Activated CD4-positive, alpha-beta memory T cell treated with anti-CD3 and anti-CD28 coated beads, Interleukin-2, amount 10 ng/mL, durations not matched to agents 7 days and 5 days (primary cell): Measurements from ENCODE around the gene OPALIN. TPM values are rescaled to one million over a fixed set of nuclear protein-coding genes. Genes with fewer than 3 reads are reported as not detected.
"Not testable (repeated sequence)": the region's sequence is repeated elsewhere in the genome, so short reads cannot be mapped to it uniquely, and the experiment has no call there.

ENCODE experiments used
- CTCF ChIA-PET: fragments of 350-600 bp; sonication (Branson Sonifier 250); formaldehyde crosslinking; loops from one replicate; lab custom pipeline; 2021; ENCODE audit warnings: antibody characterized with exemption, inconsistent platforms; lab: Charles Lee
- POLR2A ChIA-PET: fragments of 350-600 bp; sonication (Branson Sonifier 250); formaldehyde crosslinking; loops from one replicate; lab custom pipeline; 2021; ENCODE audit warnings: antibody characterized with exemption; lab: Charles Lee
- DNase-seq: peaks from one replicate; pipeline ENCODE4 v3.0.0-alpha.2; 2020
- H3K27ac Mint-ChIP-seq: one replicate; pipeline ENCODE4 v1.8.0; 2021; ENCODE audit warnings: mild to moderate bottlenecking, mixed read lengths
- H3K27me3 Mint-ChIP-seq: one replicate; pipeline ENCODE4 v1.8.0; 2021; ENCODE audit warnings: mixed read lengths
- H3K36me3 Mint-ChIP-seq: one replicate; pipeline ENCODE4 v1.8.0; 2021; ENCODE audit warnings: low read depth, mixed read lengths
- H3K4me1 Mint-ChIP-seq: one replicate; pipeline ENCODE4 v1.8.0; 2021; ENCODE audit warnings: mixed read lengths
- H3K4me3 Mint-ChIP-seq: one replicate; pipeline ENCODE4 v1.8.0; 2021; ENCODE audit warnings: mild to moderate bottlenecking, mixed read lengths
- H3K9me3 Mint-ChIP-seq: one replicate; pipeline ENCODE4 v1.8.0; 2021; ENCODE audit warnings: mixed read lengths
- total RNA-seq, 2 experiments: library from RNA; stranded (reverse); gene quantifications; one replicate each; pipeline ENCODE4 v1.2.3, GENCODE V29; 2021

Gene OPALIN
- total RNA-seq, 2 experiments from 2014 or later: not detected

GRCh38 chr10:96322275-96322674 is 36.5 kb downstream of the OPALIN start:
- no peaks in the 10 kb centered on the region for H3K36me3 Mint-ChIP-seq
- ChIA-PET CTCF (interaction anchor here (0.9 to 1.1 kb wide), 2 partner anchors 80 to 93 kb away, joined by 3 to 4 read pairs; no protein-coding TSS in a partner anchor), POLR2A (no interaction called here)
- no peak for DNase-seq
- no peaks in the 10 kb centered on the region for H3K9me3 Mint-ChIP-seq
- no peak overlapping the region for H3K4me3 Mint-ChIP-seq
- peaks cover 2% of the 10 kb centered on the region for H3K4me1 Mint-ChIP-seq
- H3K27me3 Mint-ChIP-seq: peaks cover 36% of the 10 kb centered on the region
- H3K27ac Mint-ChIP-seq: no peak overlapping the region

- H3K36me3 Mint-ChIP-seq: no peaks in the 10 kb centered on the region
- ChIA-PET POLR2A (no interaction called here), CTCF (interaction anchor here (0.9 to 1.5 kb wide), 2 partner anchors 13 to 80 kb away, joined by 3 to 4 read pairs; no protein-coding TSS in a partner anchor)
- no peak for DNase-seq
- H3K27me3 Mint-ChIP-seq: peaks cover 36% of the 10 kb centered on the region
- peaks cover 2% of the 10 kb centered on the region for H3K4me1 Mint-ChIP-seq
- H3K9me3 Mint-ChIP-seq: no peaks in the 10 kb centered on the region
- no peak overlapping the region for H3K27ac Mint-ChIP-seq
- H3K4me3 Mint-ChIP-seq: no peak overlapping the region
Measured at GRCh38 chr10:96321822-96322221, 37.0 kb downstream of the OPALIN start.

GRCh38 chr10:96319754-96320474 is 38.9 kb downstream of the OPALIN start:
- H3K27me3 Mint-ChIP-seq: peaks cover 35% of the 10 kb centered on the region
- no peak overlapping the region for H3K27ac Mint-ChIP-seq
- H3K4me1 Mint-ChIP-seq: no peaks in the 10 kb centered on the region
- POLR2A ChIA-PET: no interaction called here
- no peak overlapping the region for H3K4me3 Mint-ChIP-seq
- no peak for DNase-seq
- CTCF ChIA-PET: interaction anchor here (1.5 kb wide), 1 partner anchor 15 kb away, joined by 3 read pairs; no protein-coding TSS in a partner anchor
- no peaks in the 10 kb centered on the region for H3K36me3 Mint-ChIP-seq
- no peaks in the 10 kb centered on the region for H3K9me3 Mint-ChIP-seq

- CTCF ChIA-PET: interaction anchor here (0.9 to 1.5 kb wide), 4 partner anchors 17 to 300 kb away, joined by 3 to 5 read pairs (median 4); no protein-coding TSS in a partner anchor
- no peak for DNase-seq
- POLR2A ChIA-PET: no interaction called here
Measured at GRCh38 chr10:96317067-96317833, 41.6 kb downstream of the OPALIN start.

GRCh38 chr10:96313344-96313743 is 45.5 kb downstream of the OPALIN start:
- CTCF ChIA-PET: interaction anchor here (0.9 to 1.0 kb wide), 2 partner anchors 84 to 297 kb away, joined by 3 read pairs; no protein-coding TSS in a partner anchor
- H3K27me3 Mint-ChIP-seq: peaks cover 34% of the 10 kb centered on the region
- no peak overlapping the region for H3K4me3 Mint-ChIP-seq
- POLR2A ChIA-PET: no interaction called here
- H3K27ac Mint-ChIP-seq: no peak overlapping the region
- no peaks in the 10 kb centered on the region for H3K36me3 Mint-ChIP-seq
- H3K4me1 Mint-ChIP-seq: no peaks in the 10 kb centered on the region
- no peak for DNase-seq
- no peaks in the 10 kb centered on the region for H3K9me3 Mint-ChIP-seq

More at GRCh38 chr10:96317067-96317833, 41.6 kb downstream of the OPALIN start:
- Mint-ChIP-seq H3K9me3 (no peaks in the 10 kb centered on the region), H3K4me1 (no peaks in the 10 kb centered on the region), H3K27me3 (peaks cover 28% of the 10 kb centered on the region), H3K36me3 (no peaks in the 10 kb centered on the region), H3K27ac (no peak overlapping the region), H3K4me3 (no peak overlapping the region)

GRCh38 chr10:96311180-96311715 is 47.6 kb downstream of the OPALIN start:
- Mint-ChIP-seq H3K36me3 (no peaks in the 10 kb centered on the region), H3K27ac (no peak overlapping the region), H3K4me3 (no peak overlapping the region), H3K4me1 (no peaks in the 10 kb centered on the region), H3K9me3 (no peaks in the 10 kb centered on the region), H3K27me3 (peaks cover 36% of the 10 kb centered on the region)
- ChIA-PET POLR2A (no interaction called here), CTCF (no interaction called here)
- DNase-seq: no peak

DNA sequence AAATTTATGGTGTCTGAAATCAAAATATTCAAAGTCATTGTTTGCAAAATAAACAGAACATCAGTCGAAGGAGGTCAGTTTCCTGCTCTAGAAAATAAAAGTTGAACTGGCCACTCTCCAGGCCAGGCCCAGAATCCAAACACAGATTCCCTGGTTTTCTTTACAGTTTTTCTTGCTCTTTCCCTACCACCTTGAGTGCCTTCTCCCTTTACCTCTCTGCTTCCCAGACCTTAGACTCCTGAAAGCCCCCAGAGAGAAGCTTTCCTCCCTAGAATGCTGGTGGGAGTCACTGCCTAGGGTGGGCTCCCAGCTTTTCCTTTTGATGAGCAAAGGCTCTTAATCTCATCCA is 48.5 kb downstream of the OPALIN start:
- Mint-ChIP-seq H3K9me3 (no peaks in the 10 kb centered on the region), H3K36me3 (no peaks in the 10 kb centered on the region), H3K27ac (no peak overlapping the region), H3K27me3 (peaks cover 38% of the 10 kb centered on the region), H3K4me3 (no peak overlapping the region), H3K4me1 (no peaks in the 10 kb centered on the region)
- POLR2A ChIA-PET: no interaction called here
- CTCF ChIA-PET: interaction anchor here (1.2 kb wide), 1 partner anchor 293 kb away, joined by 3 read pairs; no protein-coding TSS in a partner anchor
- no peak for DNase-seq

GRCh38 chr10:96309628-96310320 is 49.0 kb downstream of the OPALIN start:
- Mint-ChIP-seq H3K4me3 (no peak overlapping the region), H3K4me1 (no peaks in the 10 kb centered on the region), H3K36me3 (no peaks in the 10 kb centered on the region), H3K27ac (no peak overlapping the region), H3K9me3 (no peaks in the 10 kb centered on the region), H3K27me3 (peaks cover 42% of the 10 kb centered on the region)
- no peak for DNase-seq
- ChIA-PET CTCF (interaction anchor here (1.2 kb wide), 1 partner anchor 293 kb away, joined by 3 read pairs; no protein-coding TSS in a partner anchor), POLR2A (no interaction called here)

DNA sequence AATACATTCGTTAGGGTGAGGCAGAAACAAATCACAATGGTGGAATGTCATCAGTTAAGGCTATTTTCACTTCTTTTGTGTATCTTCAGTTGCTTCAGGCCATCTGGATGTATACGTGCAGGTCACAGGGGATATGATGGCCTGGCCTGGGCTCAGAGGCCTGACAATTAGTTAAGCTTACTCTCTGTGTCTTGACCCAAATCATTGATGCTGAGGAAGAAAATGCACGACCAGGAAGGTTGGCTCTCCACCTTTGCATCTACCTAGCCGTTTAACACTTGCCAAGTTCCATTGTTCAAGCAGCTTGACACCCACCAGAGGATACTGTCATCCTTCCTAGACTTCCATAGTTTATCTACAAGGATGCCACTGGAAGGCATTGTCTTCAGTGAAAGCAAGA is 49.9 kb downstream of the OPALIN start:
- POLR2A ChIA-PET: interaction anchor here (1.1 kb wide), 1 partner anchor 74 kb away, joined by 3 read pairs; no protein-coding TSS in a partner anchor
- peaks cover 50% of the 10 kb centered on the region for H3K27me3 Mint-ChIP-seq
- DNase-seq, H3K27ac Mint-ChIP-seq, H3K36me3 Mint-ChIP-seq, H3K4me1 Mint-ChIP-seq, H3K4me3 Mint-ChIP-seq, CTCF ChIA-PET, H3K9me3 Mint-ChIP-seq: not testable (repeated sequence)

GRCh38 chr10:96306516-96306915 is 52.3 kb downstream of the OPALIN start:
- Mint-ChIP-seq H3K9me3 (no peaks in the 10 kb centered on the region), H3K27me3 (peaks cover 52% of the 10 kb centered on the region), H3K36me3 (no peaks in the 10 kb centered on the region), H3K4me1 (no peaks in the 10 kb centered on the region), H3K27ac (no peak overlapping the region), H3K4me3 (no peak overlapping the region)
- ChIA-PET POLR2A (no interaction called here), CTCF (no interaction called here)
- no peak for DNase-seq

DNA sequence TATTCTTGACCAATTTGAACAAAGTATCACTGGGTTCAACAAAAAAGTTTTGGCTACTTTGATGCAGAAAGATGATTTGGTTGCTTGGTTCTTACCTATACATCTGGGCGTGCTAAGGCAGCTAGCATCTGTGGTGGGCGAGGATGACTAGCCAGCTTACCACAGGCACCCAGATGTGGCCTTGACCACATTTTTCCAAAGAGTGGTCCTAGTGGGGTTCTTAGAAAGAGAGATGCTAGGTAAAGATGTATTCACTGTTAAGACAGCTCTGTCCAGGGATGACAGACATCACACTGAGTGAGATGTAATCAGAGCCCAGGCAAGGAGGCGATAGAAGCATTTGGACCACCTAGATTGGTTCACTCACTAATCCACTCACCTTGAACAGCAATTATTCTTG is 53.8 kb downstream of the OPALIN start:
- Mint-ChIP-seq H3K4me1 (no peaks in the 10 kb centered on the region), H3K27ac (no peak overlapping the region), H3K4me3 (no peak overlapping the region), H3K9me3 (no peaks in the 10 kb centered on the region), H3K27me3 (peaks cover 57% of the 10 kb centered on the region), H3K36me3 (no peaks in the 10 kb centered on the region)
- POLR2A ChIA-PET: no interaction called here
- DNase-seq: no peak
- CTCF ChIA-PET: no interaction called here

DNA sequence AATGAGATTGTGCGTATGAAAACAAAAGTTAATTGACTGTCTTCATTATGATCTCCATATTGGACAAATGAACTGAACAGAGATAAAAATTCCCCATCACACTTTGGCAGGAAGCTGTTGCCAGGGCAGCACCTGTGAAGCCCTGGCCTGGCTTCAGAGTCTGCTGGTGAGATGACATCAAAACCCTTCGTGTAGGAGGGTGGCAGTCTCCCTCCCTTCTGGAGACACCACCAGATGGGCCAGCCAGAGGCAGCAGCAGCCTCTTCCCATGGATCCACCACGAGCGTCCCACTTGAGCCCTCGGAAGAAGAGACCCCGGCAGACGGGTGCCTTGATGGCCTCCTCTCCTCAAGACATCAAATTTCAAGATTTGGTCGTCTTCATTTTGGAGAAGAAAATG is 54.6 kb downstream of the OPALIN start, which contains the start of gene DNTT:
DNTT (plus strand) TSS at position 205 of the 400 bp plus-strand sequence; CDS start at position 269, 64 bp downstream.
- POLR2A ChIA-PET: no interaction called here
- DNase-seq: no peak

More for the DNA sequence above, 54.6 kb downstream of the OPALIN start, which contains the start of gene DNTT:
- CTCF ChIA-PET: no interaction called here
- Mint-ChIP-seq H3K27ac (no peak within 1 kb of the TSS), H3K36me3 (no peaks in the 10 kb centered on the region), H3K9me3 (no peaks in the 10 kb centered on the region), H3K4me1 (peaks cover 6% of the 10 kb centered on the region), H3K4me3 (no peak within 1 kb of the TSS), H3K27me3 (peaks cover 56% of the 10 kb centered on the region)
